Adipocyte (in vitro differentiated cells): ENCODE data around the gene GANAB.
A peak's percentile ranks its signal among the peaks of the same experiment; 100 is the strongest.
"Not testable (repeated sequence)": the region's sequence is repeated elsewhere in the genome, so short reads cannot be mapped to it uniquely, and the experiment has no call there.

Experiments
- DNase-seq: peaks from one replicate; pipeline ENCODE4 v3.0.0-alpha.2; 2015; ENCODE audit warnings: low read depth
- H3K27me3 ChIP-seq: replicated peaks from 2 replicates; pipeline ENCODE4 v1.7.0; 2013; ENCODE audit warnings: mild to moderate bottlenecking, low read length, moderate library complexity; ENCODE audit not compliant: control insufficient read depth, insufficient read depth
- H3K36me3 ChIP-seq: 2 replicates; pipeline ENCODE4 v1.7.0; 2013; ENCODE audit warnings: low read length, mild to moderate bottlenecking, moderate library complexity; ENCODE audit not compliant: control insufficient read depth, insufficient read depth, severe bottlenecking
- H3K4me1 ChIP-seq: 2 replicates; pipeline ENCODE4 v1.7.0; 2013; ENCODE audit warnings: mild to moderate bottlenecking, low read length, moderate library complexity; ENCODE audit not compliant: control insufficient read depth, insufficient read depth
- H3K4me3 ChIP-seq: 2 replicates; pipeline ENCODE4 v1.7.0; 2013; ENCODE audit warnings: mild to moderate bottlenecking, low read length, moderate library complexity
- H3K9ac ChIP-seq: 2 replicates; pipeline ENCODE4 v1.7.0; 2013; ENCODE audit warnings: mild to moderate bottlenecking, low read length, moderate library complexity
- H3K9me3 ChIP-seq: 2 replicates; pipeline ENCODE4 v1.7.0; 2013; ENCODE audit warnings: mild to moderate bottlenecking, low read length, moderate library complexity; ENCODE audit not compliant: control insufficient read depth

Gene GANAB

DNA sequence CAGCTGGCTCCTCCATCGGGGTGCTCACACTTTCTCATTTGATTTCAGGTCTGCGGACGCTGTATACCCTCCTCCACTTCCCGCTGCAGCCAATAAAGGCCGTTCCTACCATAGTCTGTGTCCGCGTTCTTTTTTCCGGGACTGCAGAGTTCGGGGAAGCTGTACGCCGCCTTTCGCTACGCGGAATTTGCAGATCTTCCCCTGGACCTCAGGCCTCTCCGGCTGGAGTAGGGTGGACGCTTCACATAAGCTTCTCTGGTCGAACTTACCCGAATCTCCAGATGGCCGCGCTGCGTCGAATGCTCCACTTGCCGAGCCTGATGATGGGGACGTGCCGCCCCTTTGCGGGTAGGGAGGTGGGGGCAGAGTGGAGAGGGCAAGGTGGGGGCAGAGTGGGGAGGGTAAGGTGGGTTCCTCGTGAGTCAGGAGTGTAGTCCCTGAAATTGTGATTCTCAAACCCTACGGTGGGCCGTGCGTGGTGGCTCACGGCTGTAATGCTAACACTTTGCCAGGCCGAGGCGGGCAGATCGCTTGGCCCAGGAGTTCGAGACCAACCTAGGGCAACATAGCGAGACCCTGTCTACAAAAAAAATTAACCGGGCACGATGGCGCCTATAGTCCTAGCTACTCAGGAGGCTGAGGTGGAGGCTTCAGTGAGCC lies 19.3 kb upstream of the GANAB start:
- DNase-seq = peak; percentile 77
- peak overlapping the region; percentile 94 for H3K9ac ChIP-seq

DNA sequence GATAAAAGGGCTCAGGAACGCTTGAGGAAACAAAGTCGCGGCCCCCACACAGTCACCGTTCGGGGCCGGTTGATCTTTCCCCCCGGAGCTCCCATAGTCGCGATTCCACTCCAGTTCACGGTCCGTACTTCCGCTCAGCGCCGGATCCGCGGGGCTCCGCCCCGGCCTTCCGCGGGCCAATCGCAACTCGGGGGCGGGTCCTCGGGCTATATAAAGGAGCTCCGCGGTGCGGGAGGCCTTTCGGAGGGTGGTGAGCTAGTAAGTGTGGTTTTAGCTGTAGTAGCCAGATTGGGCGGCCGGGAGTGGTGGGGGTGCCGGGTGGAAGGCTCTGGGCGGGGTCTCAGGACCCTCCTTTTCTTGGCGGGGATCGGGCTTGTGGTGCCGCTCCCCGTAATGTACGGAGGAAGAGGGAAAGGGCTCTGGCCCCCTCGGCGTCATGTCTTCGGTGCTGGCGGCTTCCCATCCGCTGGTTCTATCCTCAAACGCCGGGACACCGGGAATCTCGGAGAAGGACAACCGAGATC lies 18.7 kb upstream of the GANAB start, which contains the start of the genes C11orf98 and CSKMT:
C11orf98 (minus strand) TSS at position 136 of the 524 bp plus-strand sequence; CDS start at position 95, 41 bp downstream.
CSKMT (plus strand) TSS at position 238 of the 524 bp plus-strand sequence. CDS start 568 bp downstream, outside the sequence.
- Histone ChIP-seq H3K27me3 (no peaks in the 10 kb centered on the region), H3K36me3 (peaks cover 42% of the 10 kb centered on the region), H3K9ac (peak within 1 kb of the TSS; percentile 94), H3K9me3 (no peaks in the 10 kb centered on the region), H3K4me3 (peak within 1 kb of the TSS; percentile 98), H3K4me1 (peaks cover 24% of the 10 kb centered on the region)
- DNase-seq = peak; percentile 97

More for the DNA sequence above, 19.3 kb upstream of the GANAB start:
- no peaks in the 10 kb centered on the region for H3K9me3 ChIP-seq
- H3K36me3 ChIP-seq = peaks cover 42% of the 10 kb centered on the region
- no peaks in the 10 kb centered on the region for H3K27me3 ChIP-seq
- peak overlapping the region; percentile 98 for H3K4me3 ChIP-seq
- peaks cover 27% of the 10 kb centered on the region for H3K4me1 ChIP-seq

DNA sequence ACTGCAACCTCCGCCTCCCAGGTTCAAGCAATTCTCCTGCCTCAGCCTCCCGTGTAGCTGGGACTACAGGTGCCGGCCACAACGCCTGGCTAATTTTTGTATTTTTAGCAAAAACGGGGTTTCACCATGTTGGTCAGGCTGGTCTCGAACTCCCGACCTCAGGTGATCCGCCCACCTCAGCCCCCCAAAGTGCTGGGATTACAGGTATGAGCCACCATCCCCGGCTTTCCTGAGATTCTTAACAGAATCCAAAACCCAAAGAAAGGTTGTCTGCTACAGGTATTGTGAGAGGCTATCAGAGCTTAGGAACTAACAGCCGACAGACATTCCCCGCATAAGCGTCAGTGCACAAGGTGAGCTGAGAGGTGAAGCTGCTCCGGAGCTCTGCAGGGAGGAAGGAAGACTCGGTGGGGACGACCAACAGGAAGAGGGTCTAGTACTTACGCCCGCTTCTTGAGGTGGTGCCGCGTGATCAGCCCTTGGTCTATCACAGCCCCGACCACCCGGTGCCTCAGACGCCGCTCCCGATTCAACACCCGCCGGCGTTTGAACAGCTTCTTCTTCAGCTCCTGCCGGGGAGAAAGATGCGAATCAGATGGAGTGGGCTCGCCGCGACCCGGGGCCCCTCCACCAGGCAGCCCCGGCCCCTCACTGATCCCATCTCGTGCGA lies 18.1 kb upstream of the GANAB start:
- Histone ChIP-seq H3K9ac (peak overlapping the region; percentile 94), H3K9me3 (no peaks in the 10 kb centered on the region), H3K36me3 (peaks cover 42% of the 10 kb centered on the region), H3K4me3 (peak overlapping the region; percentile 98), H3K4me1 (peaks cover 21% of the 10 kb centered on the region), H3K27me3 (no peaks in the 10 kb centered on the region)
- no peak for DNase-seq

DNA sequence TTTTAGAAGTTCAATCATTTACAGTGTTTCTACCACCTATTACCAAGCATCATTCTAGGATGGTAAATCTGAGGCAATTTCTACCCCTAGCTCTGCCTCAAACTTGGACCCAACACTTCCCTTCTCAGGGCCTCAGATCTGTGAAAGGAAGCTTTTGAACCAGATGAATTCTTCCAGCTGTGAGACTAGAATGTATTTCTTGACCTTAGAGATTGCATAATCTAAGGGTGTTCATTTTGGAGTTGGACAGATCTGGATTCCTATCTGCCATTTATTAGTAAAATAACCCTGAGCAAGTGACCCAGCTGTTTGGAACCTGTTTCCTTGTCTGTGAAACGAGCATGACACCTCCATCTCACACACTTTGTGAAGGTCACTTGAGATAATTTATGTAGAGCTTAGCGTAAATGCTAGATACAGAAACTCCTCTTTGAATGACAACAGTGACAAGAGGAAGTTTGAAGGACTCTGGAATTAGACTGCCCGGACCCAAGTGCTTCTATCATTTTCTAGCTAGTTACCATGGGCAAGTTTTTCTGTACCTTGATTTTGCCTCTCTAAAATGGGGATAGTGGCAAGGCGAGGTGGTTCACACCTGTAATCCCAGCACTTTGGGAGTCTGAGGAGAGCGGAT lies 10.5 kb upstream of the GANAB start:
- Histone ChIP-seq H3K9ac (no peak overlapping the region), H3K27me3 (no peaks in the 10 kb centered on the region), H3K36me3 (peaks cover 7% of the 10 kb centered on the region), H3K9me3 (no peaks in the 10 kb centered on the region), H3K4me3 (no peak overlapping the region), H3K4me1 (peaks cover 8% of the 10 kb centered on the region)
- peak; percentile 41 for DNase-seq

DNA sequence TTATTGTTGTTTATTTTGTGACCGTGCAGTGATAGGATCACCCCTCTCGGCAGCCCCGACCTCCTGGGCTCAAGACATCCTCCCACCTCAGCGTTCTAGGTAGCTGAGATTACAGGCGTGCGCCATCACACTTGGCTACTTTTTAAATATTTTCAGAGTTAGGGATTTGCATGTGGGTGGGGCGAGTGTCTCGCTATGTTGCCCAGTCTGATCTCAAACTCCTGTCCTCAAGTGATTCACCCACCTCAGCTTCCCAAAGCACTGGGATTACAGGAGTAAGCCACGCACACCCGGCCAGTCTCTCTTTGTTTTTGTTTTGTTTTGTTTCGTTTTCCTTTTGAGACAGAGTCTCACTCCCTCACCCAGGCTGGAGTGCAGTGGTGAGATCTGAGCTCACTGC lies 7.9 kb upstream of the GANAB start:
- Histone ChIP-seq H3K9ac (no peak overlapping the region), H3K4me3 (no peak overlapping the region), H3K27me3 (no peaks in the 10 kb centered on the region), H3K9me3 (no peaks in the 10 kb centered on the region), H3K4me1 (peaks cover 13% of the 10 kb centered on the region), H3K36me3 (peaks cover 6% of the 10 kb centered on the region)
- no peak for DNase-seq

DNA sequence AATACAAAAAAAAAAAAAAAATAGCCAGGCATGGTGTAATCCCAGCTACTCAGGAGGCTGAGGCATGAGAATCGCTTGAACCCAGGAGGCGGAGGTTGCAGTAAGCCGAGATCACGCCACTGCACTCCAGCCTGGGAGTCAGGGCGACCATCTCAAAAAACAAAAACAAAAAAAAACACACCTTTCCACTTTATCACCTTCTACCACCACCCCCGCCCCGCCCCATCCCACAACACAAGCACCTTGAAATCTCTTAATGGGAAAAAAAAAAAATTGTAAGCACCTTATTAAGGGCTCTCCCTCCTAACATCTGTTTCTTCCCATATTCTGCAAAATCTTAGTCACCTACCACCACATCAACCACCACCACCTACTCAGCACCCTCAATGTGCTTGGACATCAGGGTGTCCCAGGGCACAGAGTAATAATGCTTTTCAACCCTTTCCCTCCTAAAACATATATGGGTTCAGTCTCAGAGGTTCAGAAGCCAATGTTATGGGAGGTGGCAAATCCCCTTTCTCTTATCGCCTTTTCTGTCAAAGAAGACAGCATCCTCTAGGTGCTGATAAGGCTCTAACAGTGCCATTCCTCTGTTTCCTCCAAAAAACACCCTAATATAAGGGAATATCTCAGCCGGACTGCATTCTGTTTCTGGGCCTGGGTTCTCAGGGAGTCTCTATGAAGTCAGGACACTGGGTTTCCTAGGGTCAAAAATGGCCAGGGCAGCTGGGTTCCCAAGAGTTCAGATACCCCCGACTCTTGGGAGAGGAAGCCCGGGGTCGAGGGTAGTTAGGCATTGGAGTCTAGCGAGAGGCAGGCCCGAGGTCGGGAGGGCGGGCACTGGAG lies 6.0 kb upstream of the GANAB start:
- DNase-seq = peak; percentile 11

DNA sequence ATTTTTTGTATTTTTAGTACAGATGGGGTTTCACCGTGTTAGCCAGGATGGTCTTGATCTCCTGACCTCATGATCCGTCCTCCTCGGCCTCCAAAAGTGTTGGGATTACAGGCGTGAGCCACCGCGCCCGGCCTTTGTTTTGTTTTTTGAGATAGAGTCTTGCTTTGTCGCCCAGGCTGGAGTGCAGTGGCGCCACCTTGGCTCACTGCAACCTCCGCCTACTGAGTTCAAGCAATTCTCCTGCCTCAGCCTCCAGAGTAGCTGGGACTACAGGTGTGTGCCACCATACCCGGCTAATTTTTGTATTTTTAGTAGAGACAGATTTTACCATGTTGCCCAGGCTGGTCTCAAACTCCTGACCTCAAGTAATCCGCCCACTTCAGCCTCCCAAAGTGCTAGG lies 3.9 kb upstream of the GANAB start:
- H3K9me3 ChIP-seq, DNase-seq, H3K9ac ChIP-seq, H3K4me3 ChIP-seq, H3K27me3 ChIP-seq: not testable (repeated sequence)
- peaks cover 30% of the 10 kb centered on the region for H3K4me1 ChIP-seq
- H3K36me3 ChIP-seq = peaks cover 19% of the 10 kb centered on the region

More for the DNA sequence above, 6.0 kb upstream of the GANAB start:
- Histone ChIP-seq H3K36me3 (peaks cover 19% of the 10 kb centered on the region), H3K9ac (peak overlapping the region; percentile 94), H3K9me3 (no peaks in the 10 kb centered on the region), H3K4me3 (peak overlapping the region; percentile 93), H3K27me3 (no peaks in the 10 kb centered on the region), H3K4me1 (peaks cover 20% of the 10 kb centered on the region)

DNA sequence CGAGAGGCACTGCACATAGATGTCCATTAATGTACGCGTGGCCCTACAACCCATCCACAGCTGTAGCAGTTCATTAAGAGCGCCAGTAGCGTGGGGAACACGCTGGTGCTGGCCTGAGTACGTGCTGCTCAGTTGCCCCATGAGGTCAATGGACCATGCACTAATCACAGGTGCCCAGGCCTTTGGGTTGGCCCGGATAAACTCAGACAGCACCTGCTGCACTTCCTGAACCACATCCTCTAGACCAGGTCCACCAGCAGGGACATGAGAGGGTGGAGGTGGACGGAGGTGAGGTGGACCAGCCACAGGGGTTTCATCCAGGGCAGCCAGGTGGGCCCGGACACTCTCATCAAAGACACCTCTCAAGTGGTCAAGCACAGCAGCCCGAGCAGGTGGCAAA lies 3.1 kb upstream of the GANAB start:
- Histone ChIP-seq H3K4me1 (peaks cover 37% of the 10 kb centered on the region), H3K9ac (no peak overlapping the region), H3K4me3 (no peak overlapping the region), H3K36me3 (peaks cover 20% of the 10 kb centered on the region), H3K9me3 (no peaks in the 10 kb centered on the region), H3K27me3 (no peaks in the 10 kb centered on the region)
- DNase-seq = no peak

DNA sequence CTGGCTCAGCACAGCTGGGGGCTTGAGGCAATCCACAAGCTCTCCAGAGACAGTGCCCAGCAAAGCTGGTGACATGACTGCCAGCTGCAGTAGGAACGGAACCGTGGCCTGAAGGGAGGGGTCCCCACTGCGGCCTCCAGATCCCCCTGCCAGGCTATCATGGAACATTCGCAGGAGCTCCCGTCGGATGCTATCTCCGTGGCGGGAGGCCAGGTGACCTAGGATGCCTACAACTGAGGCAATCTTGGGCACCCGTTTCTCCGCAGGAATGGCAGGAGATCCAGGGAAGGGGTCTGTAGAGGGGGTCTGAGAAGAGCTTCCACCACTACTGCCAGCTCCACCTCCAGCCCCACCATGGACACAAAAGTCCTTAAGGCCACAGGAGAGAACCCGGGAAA lies 2.6 kb upstream of the GANAB start:
- no peak for DNase-seq
- Histone ChIP-seq H3K27me3 (no peaks in the 10 kb centered on the region), H3K36me3 (peaks cover 25% of the 10 kb centered on the region), H3K4me1 (peaks cover 40% of the 10 kb centered on the region), H3K9me3 (no peaks in the 10 kb centered on the region), H3K4me3 (no peak overlapping the region), H3K9ac (no peak overlapping the region)

DNA sequence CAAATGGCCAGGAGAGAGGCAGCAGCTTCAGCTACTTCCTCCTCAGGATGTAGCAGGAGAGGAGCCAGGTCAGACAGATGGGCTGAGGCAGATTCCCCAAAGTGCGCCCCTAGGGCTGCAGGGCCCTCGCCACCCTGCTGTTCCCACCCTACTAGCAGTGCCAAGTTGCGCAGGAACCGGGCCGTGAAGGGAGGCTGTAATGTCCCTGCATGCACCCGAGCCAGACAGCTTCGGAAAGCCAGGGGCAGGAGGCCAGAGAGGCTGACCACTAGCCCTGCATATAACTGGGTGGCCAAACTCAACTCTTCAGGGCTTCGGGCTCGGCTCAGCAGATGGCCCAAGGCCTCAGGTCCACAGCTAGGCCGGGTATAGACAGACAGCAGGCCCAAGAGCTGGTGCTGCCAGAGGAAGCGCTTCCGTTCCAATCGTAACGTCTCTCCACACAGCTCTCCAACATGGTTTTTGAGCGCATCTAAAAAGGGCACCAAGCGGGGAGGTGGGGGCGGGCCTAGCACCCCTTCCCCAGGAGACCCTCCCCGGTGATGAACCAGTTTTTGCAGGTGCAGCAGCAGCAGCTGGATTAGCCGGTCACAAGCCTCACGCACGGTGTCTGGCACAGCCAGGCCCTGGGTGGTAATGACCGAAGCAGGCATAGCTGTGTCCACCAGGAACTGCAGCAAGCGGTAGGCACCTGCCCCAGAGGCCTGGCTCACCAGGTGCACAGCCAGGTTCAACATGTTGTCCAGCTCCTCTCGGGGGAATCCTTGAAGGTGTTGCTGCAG lies 2.0 kb upstream of the GANAB start:
- no peaks in the 10 kb centered on the region for H3K27me3 ChIP-seq
- H3K4me1 ChIP-seq = peaks cover 40% of the 10 kb centered on the region
- H3K4me3 ChIP-seq = no peak overlapping the region
- H3K36me3 ChIP-seq = peaks cover 25% of the 10 kb centered on the region
- no peak overlapping the region for H3K9ac ChIP-seq
- DNase-seq = no peak
- H3K9me3 ChIP-seq = no peaks in the 10 kb centered on the region
